SK-N-SH (cell line): Measurements from ENCODE around the gene CSRP3. TPM values are rescaled to one million over a fixed set of nuclear protein-coding genes. Genes with fewer than 3 reads are reported as not detected.

ENCODE experiments used
- CTCF ChIA-PET: fragments of 300-600, 350-600 bp; formaldehyde crosslinking; extraction: SDS; loops from one replicate; lab custom pipeline; 2021; lab: Yijun Ruan, JAX
- POLR2A ChIA-PET: fragments of 350-600 bp; sonication (Branson Sonifier 250); formaldehyde crosslinking; extraction: SDS; loops from one replicate; lab custom pipeline; 2020; ENCODE audit warnings: antibody characterized with exemption, inconsistent platforms; lab: Yijun Ruan, JAX
- DNase-seq: peaks from one replicate; pipeline ENCODE4 v3.0.0; 2012
- H2AFZ ChIP-seq: fragments of 200-600 bp; sonication (generic); 2 replicates; pipeline ENCODE4 v1.8.1; 2016; ENCODE audit warnings: antibody characterized with exemption, mild to moderate bottlenecking, low read depth
- H3F3A ChIP-seq: fragments of 200-600 bp; sonication (generic); replicated peaks from 2 replicates; pipeline ENCODE3; 2016; ENCODE audit warnings: antibody characterized with exemption, mild to moderate bottlenecking; ENCODE audit not compliant: insufficient read depth
- H3K27ac ChIP-seq, 2 experiments: fragments of 200-500 bp in 1 of 2; fragments of 200-600 bp in 1 of 2; sonication (Bioruptor generic) in 1 of 2; sonication (generic), shearing (Covaris generic) in 1 of 2; 2 replicates each; pipeline versions ENCODE4 v1.5.1 to v1.6.1; 2014 to 2016; ENCODE audit warnings: low read depth in 2 of 2, inconsistent platforms in 1 of 2, low read length in 1 of 2, mild to moderate bottlenecking in 1 of 2, mixed read lengths in 1 of 2
- H3K27me3 ChIP-seq: fragments of 200-600 bp; sonication (generic), shearing (Covaris generic); 2 replicates; pipeline ENCODE4 v1.6.1; 2016; ENCODE audit warnings: mixed run types; ENCODE audit not compliant: insufficient read depth
- H3K36me3 ChIP-seq, 2 experiments: fragments of 200-500 bp in 1 of 2; fragments of 200-600 bp in 1 of 2; sonication (Bioruptor generic) in 1 of 2; sonication (generic) in 1 of 2; replicated peaks in 1 of 2; 2 replicates each; pipeline versions ENCODE3 to v1.5.1; 2014 to 2016; ENCODE audit warnings: low read length in 1 of 2, mild to moderate bottlenecking in 1 of 2; ENCODE audit not compliant: insufficient read depth in 2 of 2, control insufficient read depth in 1 of 2
- H3K4me1 ChIP-seq, 2 experiments: fragments of 200-500 bp in 1 of 2; fragments of 200-600 bp in 1 of 2; sonication (Bioruptor generic) in 1 of 2; sonication (generic), shearing (Covaris generic) in 1 of 2; 2 replicates each; pipeline versions ENCODE4 v1.5.1 to v1.6.1; 2014 to 2016; ENCODE audit warnings: low read depth in 1 of 2, low read length in 1 of 2, mixed run types in 1 of 2; ENCODE audit not compliant: insufficient read depth in 2 of 2, control insufficient read depth in 1 of 2
- H3K4me2 ChIP-seq: fragments of 200-600 bp; sonication (generic), shearing (Covaris generic); 2 replicates; pipeline ENCODE4 v1.6.1; 2017; ENCODE audit warnings: mixed run types
- H3K4me3 ChIP-seq, 2 experiments: fragments of 200-500 bp in 1 of 2; fragments of 200-600 bp in 1 of 2; sonication (Bioruptor generic) in 1 of 2; sonication (generic), shearing (Covaris generic) in 1 of 2; 2 replicates each; pipeline versions ENCODE4 v1.5.1 to v1.8.1; 2014 to 2016; ENCODE audit warnings: low read depth in 2 of 2, inconsistent platforms in 1 of 2, low read length in 1 of 2, mild to moderate bottlenecking in 1 of 2, mixed read lengths in 1 of 2, moderate library complexity in 1 of 2
- H3K79me2 ChIP-seq: fragments of 200-600 bp; sonication (generic); 2 replicates; pipeline ENCODE4 v1.8.1; 2017; ENCODE audit warnings: mild to moderate bottlenecking; ENCODE audit not compliant: insufficient read depth
- H3K9ac ChIP-seq: fragments of 200-600 bp; sonication (generic); 2 replicates; pipeline ENCODE4 v1.6.1; 2017; ENCODE audit warnings: mixed run types
- H3K9me2 ChIP-seq: fragments of 200-600 bp; sonication (generic); 2 replicates; pipeline ENCODE4 v1.6.1; 2017; ENCODE audit warnings: mixed run types
- H3K9me3 ChIP-seq: fragments of 200-600 bp; sonication (generic); 2 replicates; pipeline ENCODE4 v1.6.1; 2017; ENCODE audit warnings: mixed run types, mild to moderate bottlenecking, moderate library complexity
- H4K20me1 ChIP-seq: fragments of 200-600 bp; sonication (generic); 2 replicates; pipeline ENCODE4 v1.6.1; 2017; ENCODE audit warnings: mild to moderate bottlenecking, mixed run types; ENCODE audit not compliant: insufficient read depth
- EP300 ChIP-seq, 2 experiments: IDR thresholded peaks; 2 replicates each; pipeline versions ENCODE4 v1.4.0 to v1.6.1; 2012; ENCODE audit warnings: borderline replicate concordance in 1 of 2, low read depth in 1 of 2, low read length in 1 of 2
- EZH2phosphoT487 ChIP-seq: fragments of 200-600 bp; sonication (generic); IDR thresholded peaks from 2 replicates; pipeline ENCODE4 v1.6.1; 2017; ENCODE audit warnings: low read depth, mixed run types, mild to moderate bottlenecking, antibody characterized with exemption, moderate library complexity, borderline replicate concordance
- FOSL2 ChIP-seq: IDR thresholded peaks from 2 replicates; pipeline ENCODE4 v1.4.0; 2012; ENCODE audit warnings: low read depth, mild to moderate bottlenecking, moderate library complexity, borderline replicate concordance
- GABPA ChIP-seq: IDR thresholded peaks from 2 replicates; pipeline ENCODE4 v1.4.0; 2012; ENCODE audit warnings: low read depth, mild to moderate bottlenecking
- IRF3 ChIP-seq: fragments of 150-350 bp; IDR thresholded peaks from 2 replicates; pipeline ENCODE4 v1.6.1; 2016; ENCODE audit warnings: mild to moderate bottlenecking, low read depth, low read length
- JUND ChIP-seq: IDR thresholded peaks from 2 replicates; pipeline ENCODE4 v1.4.0; 2012
- MXI1 ChIP-seq: IDR thresholded peaks from 2 replicates; pipeline ENCODE4 v1.6.1; 2012; ENCODE audit warnings: mild to moderate bottlenecking, low read depth, low read length, improper control_type of control experiment
- NRF1 ChIP-seq: IDR thresholded peaks from 2 replicates; pipeline ENCODE4 v1.6.1; 2012; ENCODE audit warnings: low read depth, mild to moderate bottlenecking, low read length
- RAD21 ChIP-seq: IDR thresholded peaks from 2 replicates; pipeline ENCODE4 v1.6.1; 2012; ENCODE audit warnings: mild to moderate bottlenecking, low read length
- RCOR1 ChIP-seq: fragments of 150-350 bp; IDR thresholded peaks from 2 replicates; pipeline ENCODE4 v1.6.1; 2017; ENCODE audit warnings: antibody characterized with exemption, low read length
- RXRA ChIP-seq: IDR thresholded peaks from 2 replicates; pipeline ENCODE4 v1.4.0; 2012; ENCODE audit warnings: low read depth, mild to moderate bottlenecking, borderline replicate concordance
- SIN3A ChIP-seq: IDR thresholded peaks from 2 replicates; pipeline ENCODE4 v1.6.1; 2012; ENCODE audit warnings: low read depth, mild to moderate bottlenecking, low read length, moderate library complexity, borderline replicate concordance
- TAF1 ChIP-seq: IDR thresholded peaks from 2 replicates; pipeline ENCODE4 v1.6.1; 2012; ENCODE audit warnings: low read depth, mild to moderate bottlenecking, low read length, moderate library complexity, borderline replicate concordance
- TCF12 ChIP-seq: IDR thresholded peaks from 2 replicates; pipeline ENCODE4 v1.4.0; 2012
- USF1 ChIP-seq: IDR thresholded peaks from 2 replicates; pipeline ENCODE4 v1.4.0; 2012; ENCODE audit warnings: low read depth, borderline replicate concordance
- WGBS: methylation state at CpG from one replicate; pipeline ENCODE4 v1.1.6; 2017; ENCODE audit warnings: low lambda C conversion rate; 5-methylcytosine and 5-hydroxymethylcytosine counted together
- polyA plus RNA-seq, 3 experiments: library from polyadenylated mRNA; depleted of rRNA; stranded (reverse); fragments of >200 nt; gene quantifications; 2 replicates each; pipeline ENCODE4 v1.2.3, GENCODE V29; 2012

Gene CSRP3
- polyA plus RNA-seq, 1 of the 3 experiments (the other 2 are of a cell fraction): not detected

DNA sequence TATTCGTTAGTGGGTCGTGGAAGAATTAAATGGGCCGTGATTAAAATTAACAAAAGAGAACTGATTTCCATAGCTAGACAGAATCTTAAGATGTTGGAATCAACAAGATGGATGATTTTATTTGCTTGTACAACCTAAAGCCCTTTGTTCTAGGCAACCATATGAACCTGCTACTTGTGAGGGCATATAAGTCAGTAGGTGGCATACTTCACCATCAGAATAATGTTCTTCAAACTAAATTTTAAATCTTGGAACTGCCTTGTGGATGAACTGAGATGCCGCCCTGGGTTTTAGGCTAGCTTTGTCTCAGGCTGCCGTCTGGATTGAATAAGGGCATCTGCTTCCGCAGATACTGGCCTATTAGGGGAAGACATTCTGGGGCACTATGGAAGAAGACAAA lies 40.9 kb downstream of the CSRP3 start:
- Histone ChIP-seq H3K9me3 (no peaks in the 10 kb centered on the region), H3K27ac (no peak overlapping the region), H4K20me1 (no peaks in the 10 kb centered on the region), H3F3A (no peaks in the 10 kb centered on the region), H3K79me2 (no peaks in the 10 kb centered on the region), H3K4me1 (peaks cover 0 to 14% of the 10 kb centered on the region in 2 experiments; a peak in 2 of 4 replicates), H3K4me2 (no peak overlapping the region), H2AFZ (no peak overlapping the region), H3K9me2 (no peaks in the 10 kb centered on the region), H3K4me3 (no peak overlapping the region), H3K9ac (no peak overlapping the region), H3K36me3 (peaks cover 13 to 59% of the 10 kb centered on the region in 2 experiments), H3K27me3 (no peaks in the 10 kb centered on the region)
- over 99% methylated on average over 6 of the region's 6 CpGs for WGBS
- ChIA-PET POLR2A (no interaction called here), CTCF (interaction anchor here (0.8 to 1.6 kb wide), 7 partner anchors 16 to 186 kb away, joined by 3 to 6 read pairs (median 3); no protein-coding TSS in a partner anchor)
- DNase-seq: no peak
- no peak for TF ChIP-seq RCOR1
- TF ChIP-seq EP300 (IDR thresholded peaks at IDR 0.05; ENCODE audit: borderline replicate concordance in 1 of 2, low read depth in 1 of 2, low read length in 1 of 2): no peak
- no peak for TF ChIP-seq GABPA
- no peak for TF ChIP-seq TAF1
- no peak for TF ChIP-seq NRF1
- TF ChIP-seq FOSL2: no peak
- peak; percentile 32 for TF ChIP-seq RAD21
- no peak for TF ChIP-seq RXRA

GRCh38 chr11:19156892-19157291 lies 44.9 kb downstream of the CSRP3 start:
- H2AFZ ChIP-seq: no peak overlapping the region
- no peaks in the 10 kb centered on the region for H3K9me3 ChIP-seq
- TF ChIP-seq USF1 (no peak), EZH2phosphoT487 (no peak), FOSL2 (no peak), IRF3 (no peak), MXI1 (no peak), JUND (no peak), RAD21 (no peak), TCF12 (no peak), NRF1 (no peak), SIN3A (no peak)
- TF ChIP-seq, all 33 proteins: peak for 0
- DNase-seq: no peak
- Histone ChIP-seq H4K20me1 (no peaks in the 10 kb centered on the region), H3K79me2 (no peaks in the 10 kb centered on the region), H3K27ac (no peak overlapping the region), H3K4me3 (no peak overlapping the region), H3F3A (no peaks in the 10 kb centered on the region), H3K27me3 (no peaks in the 10 kb centered on the region), H3K9ac (no peak overlapping the region), H3K4me1 (no peaks in the 10 kb centered on the region; a peak in 2 of 4 replicates), H3K9me2 (no peaks in the 10 kb centered on the region), H3K4me2 (no peak overlapping the region), H3K36me3 (peaks cover 29 to 72% of the 10 kb centered on the region in 2 experiments)
- WGBS: 61% methylated on average over 3 of the region's 3 CpGs
- CTCF ChIA-PET: no interaction called here
- POLR2A ChIA-PET: no interaction called here
